GM21825 (cell line): Measurements from ENCODE around the gene EFEMP2.
"Not testable (repeated sequence)": the region's sequence is repeated elsewhere in the genome, so short reads cannot be mapped to it uniquely, and the experiment has no call there.

Experiments used
- ATAC-seq: cut with Tn5 transposase; IDR thresholded peaks from one replicate; pipeline ENCODE4 v1.9.1; 2021; ENCODE audit warnings: mild to moderate bottlenecking, moderate library complexity; ENCODE audit not compliant: unreplicated experiment

EFEMP2 gene

DNA sequence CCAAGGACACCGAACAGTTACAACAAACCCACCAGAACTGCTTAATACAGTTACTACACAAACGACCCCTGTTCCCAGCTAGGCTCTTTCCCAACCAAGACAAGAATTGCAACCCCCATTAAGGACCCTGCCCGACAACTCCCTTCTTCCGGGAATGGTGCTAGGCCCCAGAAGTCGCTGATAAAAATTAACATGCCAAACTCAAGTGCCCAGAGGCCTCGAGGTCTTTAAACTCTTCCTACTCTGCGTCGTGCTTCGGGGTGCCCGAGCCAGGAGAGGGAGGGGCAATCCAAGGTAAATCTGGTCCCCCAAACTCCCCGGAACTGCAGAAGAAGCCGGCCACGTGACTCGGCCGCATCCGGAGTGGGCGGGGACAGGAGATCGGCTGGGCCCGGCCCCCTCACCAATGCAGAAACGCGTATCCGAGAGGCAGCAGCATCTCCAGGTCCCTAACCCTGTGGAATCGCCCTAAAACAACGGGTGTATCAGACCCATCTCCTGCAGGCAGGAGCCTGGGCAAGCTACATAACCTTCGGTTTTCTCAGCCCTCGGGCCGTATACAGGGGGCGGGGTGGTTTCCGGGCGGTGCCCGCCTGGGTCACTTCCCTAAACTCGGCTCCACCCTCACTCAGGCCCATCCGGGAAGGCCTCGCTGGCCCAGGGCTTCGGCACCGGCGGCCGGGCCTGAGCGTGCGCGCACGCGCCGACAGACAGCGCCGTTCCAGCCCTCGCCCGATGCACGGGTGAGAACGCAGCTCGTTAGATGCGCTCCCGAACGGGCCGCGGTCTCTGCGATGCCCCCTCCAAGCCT, 15.7 kb downstream of the EFEMP2 start:
- ATAC-seq, result peak; percentile 24

GRCh38 chr11:65855927-65856363, 16.7 kb downstream of the EFEMP2 start:
- ATAC-seq, result no peak

- no peak for ATAC-seq
Observed at GRCh38 chr11:65854852-65855837, 17.5 kb downstream of the EFEMP2 start.

GRCh38 chr11:65854161-65854592, 18.4 kb downstream of the EFEMP2 start:
- ATAC-seq, result no peak

- ATAC-seq, result no peak
Observed at GRCh38 chr11:65853246-65853979, 19.2 kb downstream of the EFEMP2 start.

DNA sequence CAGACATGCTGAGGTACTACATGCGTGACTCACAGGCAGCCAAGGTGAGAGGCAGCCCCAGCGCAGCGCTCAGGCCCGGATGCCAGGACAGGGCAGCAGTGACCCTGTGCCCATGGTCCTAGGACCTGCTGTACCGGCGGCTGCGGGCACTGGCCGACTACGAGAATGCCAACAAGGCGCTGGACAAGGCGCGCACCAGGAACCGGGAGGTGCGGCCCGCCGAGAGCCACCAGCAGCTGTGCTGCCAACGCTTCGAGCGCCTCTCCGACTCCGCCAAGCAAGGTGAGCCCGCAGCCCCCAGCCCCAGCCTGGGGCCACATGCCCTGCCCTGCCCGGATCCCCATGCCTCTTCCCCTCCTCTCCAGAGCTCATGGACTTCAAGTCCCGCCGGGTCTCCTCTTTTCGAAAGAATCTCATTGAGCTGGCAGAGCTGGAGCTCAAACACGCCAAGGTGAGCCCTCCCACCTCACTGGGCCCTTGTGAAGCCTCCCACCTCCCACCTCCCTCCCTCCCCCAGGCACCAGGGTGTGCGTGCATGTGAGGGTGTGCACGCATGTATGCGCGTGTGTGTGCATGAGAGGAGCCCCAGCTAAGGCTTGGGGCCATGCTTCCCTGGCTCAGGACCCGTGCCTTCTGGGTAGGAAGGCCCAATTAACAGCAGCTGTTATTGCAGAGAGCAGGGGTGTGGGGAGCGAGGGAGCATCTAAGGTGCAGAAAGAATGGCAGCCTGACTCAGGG, 19.9 kb downstream of the EFEMP2 start:
- ATAC-seq, result no peak

GRCh38 chr11:65851811-65852507, 20.6 kb downstream of the EFEMP2 start:
- ATAC-seq, result no peak

DNA sequence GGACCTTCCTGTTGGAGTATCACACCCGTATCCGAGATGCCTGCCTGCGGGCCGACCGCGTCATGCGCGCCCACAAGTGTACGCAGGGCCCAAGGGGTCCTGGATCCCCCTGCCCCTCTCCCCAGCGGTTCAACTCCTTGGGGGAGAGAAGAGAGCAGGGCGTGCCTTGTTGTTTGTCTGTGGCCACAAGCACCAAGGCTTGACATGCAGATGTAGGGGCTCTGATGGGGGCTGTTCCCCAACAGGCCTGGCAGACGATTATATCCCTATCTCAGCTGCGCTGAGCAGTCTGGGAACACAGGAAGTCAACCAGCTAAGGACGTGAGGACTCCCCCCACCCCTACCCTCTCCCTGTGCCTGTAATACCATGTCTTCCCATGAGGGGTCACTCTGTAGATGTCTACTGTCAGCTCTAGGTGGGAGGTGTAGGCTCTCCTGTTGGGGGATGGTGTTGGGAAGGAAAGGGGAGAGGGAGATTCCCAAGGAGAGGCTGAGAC, 21.5 kb downstream of the EFEMP2 start:
- no peak for ATAC-seq

- ATAC-seq, result no peak
Observed at GRCh38 chr11:65850217-65851082, 22.1 kb downstream of the EFEMP2 start.

GRCh38 chr11:65849771-65850216, 22.8 kb downstream of the EFEMP2 start:
- ATAC-seq, result no peak

DNA sequence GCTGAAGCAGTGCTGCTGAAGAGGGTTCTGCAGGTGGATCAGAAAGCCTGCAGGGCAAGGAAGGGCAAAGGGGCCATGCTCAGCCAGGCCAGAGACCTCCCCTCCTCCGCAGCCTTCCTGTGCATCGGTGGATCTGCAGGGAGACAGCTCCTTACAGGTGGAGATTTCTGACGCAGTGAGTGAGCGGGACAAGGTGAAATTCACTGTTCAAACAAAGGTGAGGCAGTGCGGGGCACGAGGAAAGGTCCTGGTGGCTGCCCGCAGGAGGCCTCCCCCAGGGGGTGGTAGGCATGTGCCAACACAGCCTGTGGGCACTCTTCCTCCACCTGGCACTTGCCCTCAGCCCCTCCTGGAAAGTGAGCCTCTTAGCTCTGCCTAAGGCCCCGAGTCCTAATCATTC, 23.2 kb downstream of the EFEMP2 start:
- ATAC-seq, result no peak

GRCh38 chr11:65848693-65849092, 23.9 kb downstream of the EFEMP2 start:
- not testable (repeated sequence) for ATAC-seq

DNA sequence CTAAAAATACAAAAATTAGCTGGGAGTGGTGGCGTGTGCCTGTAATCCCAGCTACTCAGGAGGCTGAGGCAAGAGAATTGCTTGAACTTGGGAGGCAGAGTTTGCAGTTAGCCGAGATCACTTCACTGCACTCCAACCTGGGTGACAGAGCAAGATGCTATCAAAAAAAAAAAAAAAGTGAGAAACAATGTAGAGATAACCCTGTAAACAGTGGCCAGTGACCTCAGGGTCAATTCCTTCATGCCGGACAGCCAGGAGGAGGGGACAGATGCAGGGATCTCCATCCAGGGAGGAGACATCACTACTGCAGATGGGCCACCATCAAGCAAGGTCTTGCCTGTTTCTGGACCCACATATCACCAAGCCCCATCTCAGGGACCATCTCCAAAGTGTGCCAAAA, 24.9 kb downstream of the EFEMP2 start:
- no peak for ATAC-seq

DNA sequence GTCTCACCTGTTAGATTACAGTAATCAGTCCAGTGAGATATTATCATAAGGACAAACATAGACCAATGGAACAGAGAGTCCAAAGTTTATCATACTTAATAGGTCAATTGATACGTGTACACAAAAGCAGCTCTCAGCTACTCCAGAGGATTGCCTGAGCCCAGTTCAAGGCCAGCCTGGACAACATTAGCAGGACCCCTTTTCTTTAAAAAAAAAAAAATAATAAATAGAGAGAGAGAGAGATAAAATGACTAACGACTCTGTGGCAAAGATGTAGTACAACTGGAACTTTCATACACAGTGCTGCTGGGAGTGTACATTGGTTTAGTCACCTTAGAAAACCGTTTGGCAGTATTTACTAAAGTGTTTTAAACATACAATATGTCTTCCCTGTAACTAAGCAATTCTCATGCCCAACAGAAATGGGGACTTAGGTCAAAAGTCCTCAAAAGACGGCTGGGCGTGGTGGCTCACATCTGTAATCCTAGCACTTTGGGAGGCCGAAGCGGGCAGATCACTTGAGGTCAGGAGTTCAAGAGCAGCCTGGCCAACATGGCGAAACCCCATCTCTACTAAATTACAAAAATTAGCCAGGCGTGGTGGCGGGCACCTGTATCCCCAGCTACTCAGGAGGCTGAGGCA, 28.2 kb downstream of the EFEMP2 start:
- ATAC-seq, result no peak

DNA sequence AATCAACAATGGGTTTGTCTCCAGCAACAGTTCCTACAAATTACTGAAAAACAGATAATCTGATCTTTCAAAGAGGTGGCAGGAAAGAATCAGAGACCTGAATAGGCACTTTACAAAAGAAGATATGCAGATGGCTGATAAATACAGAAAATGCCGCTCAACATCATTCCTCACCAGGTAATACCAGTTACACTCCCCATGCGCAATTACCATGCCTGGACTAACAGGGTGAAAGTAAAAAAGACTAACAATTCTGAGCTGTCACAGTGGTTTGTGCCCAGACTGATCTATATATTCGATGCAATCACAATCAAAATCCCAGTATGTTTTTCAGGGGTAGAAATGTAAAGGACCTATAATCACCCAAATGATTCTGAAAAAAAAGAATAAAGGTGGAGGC, 28.8 kb downstream of the EFEMP2 start:
- no peak for ATAC-seq

GRCh38 chr11:65842144-65842543, 30.5 kb downstream of the EFEMP2 start:
- no peak for ATAC-seq

DNA sequence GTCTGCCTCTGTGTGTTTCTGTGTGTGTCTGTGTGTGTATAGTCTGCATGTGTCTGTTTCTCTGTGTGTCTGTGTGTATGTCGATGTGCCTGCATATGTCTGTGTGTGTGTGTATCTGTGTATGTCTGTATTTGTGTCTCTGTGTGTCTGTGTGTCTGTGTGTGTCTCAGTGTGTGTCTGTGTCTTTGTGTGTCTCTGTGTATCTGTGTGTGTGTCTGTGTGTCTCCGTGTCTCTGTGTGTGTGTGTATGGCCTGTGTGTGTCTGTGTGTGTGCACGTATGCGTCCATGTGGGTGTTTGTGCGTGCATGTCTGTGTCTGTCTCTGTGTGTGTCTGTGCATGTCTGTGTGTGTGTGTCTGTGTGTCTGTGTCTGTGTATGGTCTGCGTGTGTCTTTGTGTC, 38.4 kb downstream of the EFEMP2 start:
- no peak for ATAC-seq
